BJ (cell line): ENCODE data around the gene VTCN1. TPM values are rescaled to one million over a fixed set of nuclear protein-coding genes. Genes with fewer than 3 reads are reported as not detected.

Experiments
- CTCF ChIA-PET: fragments of 350-600 bp; formaldehyde crosslinking; extraction: SDS; loops from one replicate; lab custom pipeline; 2021; ENCODE audit warnings: antibody characterized with exemption, inconsistent platforms; lab: Yijun Ruan, JAX
- POLR2A ChIA-PET: fragments of 300-600 bp; sonication (Branson Sonifier 250); formaldehyde crosslinking; extraction: SDS; loops from one replicate; lab custom pipeline; 2021; ENCODE audit warnings: antibody characterized with exemption; lab: Charles Lee
- DNase-seq: peaks from one replicate; pipeline ENCODE4 v3.0.0-alpha.2; 2011; ENCODE audit warnings: low read depth
- H3K27me3 ChIP-seq: 2 replicates; pipeline ENCODE4 v1.6.0; 2011; ENCODE audit warnings: low read length; ENCODE audit not compliant: control insufficient read depth, insufficient read depth
- H3K36me3 ChIP-seq: 2 replicates; pipeline ENCODE4 v1.5.1; 2011; ENCODE audit warnings: low read length; ENCODE audit not compliant: control insufficient read depth, insufficient read depth
- H3K4me3 ChIP-seq: 2 replicates; pipeline ENCODE4 v1.5.1; 2011; ENCODE audit warnings: low read depth, mild to moderate bottlenecking, control low read depth, low read length
- CTCF ChIP-seq: IDR thresholded peaks from 2 replicates; pipeline ENCODE4 v1.5.1; 2011; ENCODE audit warnings: low read depth, mild to moderate bottlenecking, control low read depth, inconsistent platforms, low read length, moderate library complexity; ENCODE audit not compliant: insufficient read depth
- polyA plus RNA-seq: library from polyadenylated mRNA; depleted of rRNA; stranded (reverse); fragments of >200 nt; gene quantifications from 2 replicates; pipeline ENCODE4 v1.2.3, GENCODE V29; 2011

The VTCN1 gene
- polyA plus RNA-seq, 1 experiment, result not detected

GRCh38 chr1:117231312-117231711, 20.6 kb upstream of the VTCN1 start:
- POLR2A ChIA-PET, result no interaction called here
- TF ChIP-seq CTCF, result no peak
- DNase-seq, result no peak
- no peak overlapping the region for H3K4me3 ChIP-seq
- H3K36me3 ChIP-seq, result no peaks in the 10 kb centered on the region
- CTCF ChIA-PET, result no interaction called here
- no peaks in the 10 kb centered on the region for H3K27me3 ChIP-seq

GRCh38 chr1:117229217-117229616, 18.5 kb upstream of the VTCN1 start:
- Histone ChIP-seq H3K4me3 (no peak overlapping the region), H3K27me3 (no peaks in the 10 kb centered on the region), H3K36me3 (no peaks in the 10 kb centered on the region)
- ChIA-PET CTCF (no interaction called here), POLR2A (no interaction called here)
- TF ChIP-seq CTCF, result no peak
- DNase-seq, result no peak

- POLR2A ChIA-PET, result no interaction called here
- DNase-seq, result no peak
- CTCF ChIA-PET, result interaction anchor here (1.4 kb wide), 1 partner anchor 98 kb away, joined by 4 read pairs; no protein-coding TSS in a partner anchor
- Histone ChIP-seq H3K36me3 (no peaks in the 10 kb centered on the region), H3K4me3 (no peak overlapping the region), H3K27me3 (no peaks in the 10 kb centered on the region)
- no peak for TF ChIP-seq CTCF
These were observed 15.2 kb upstream of the VTCN1 start for GRCh38 chr1:117225931-117226330.

- CTCF ChIA-PET, result no interaction called here
- POLR2A ChIA-PET, result no interaction called here
- Histone ChIP-seq H3K27me3 (no peaks in the 10 kb centered on the region), H3K4me3 (no peak overlapping the region), H3K36me3 (no peaks in the 10 kb centered on the region)
- TF ChIP-seq CTCF, result no peak
- no peak for DNase-seq
These were observed 6.0 kb upstream of the VTCN1 start for GRCh38 chr1:117216718-117217117.

- no peak for TF ChIP-seq CTCF
- Histone ChIP-seq H3K36me3 (no peaks in the 10 kb centered on the region), H3K27me3 (0 out of 2 replicates have a peak, but pooled peaks cover 1% of the 10 kb centered on the region), H3K4me3 (no peak overlapping the region)
- DNase-seq, result no peak
- CTCF ChIA-PET, result interaction anchor here (0.6 kb wide), 2 partner anchors 98 to 856 kb away, joined by 3 read pairs; no protein-coding TSS in a partner anchor
- POLR2A ChIA-PET, result no interaction called here
These were observed 5.2 kb upstream of the VTCN1 start for GRCh38 chr1:117215733-117216462.
